Stimulated activated CD8-positive, alpha-beta memory T cell treated with anti-CD3 and anti-CD28 coated beads, Interleukin-2, amount 100 ng/mL, for 48 hours (primary cell): ENCODE measurements around the gene GNG4.
"Not testable (repeated sequence)": the region's sequence is repeated elsewhere in the genome, so short reads cannot be mapped to it uniquely, and the experiment has no call there.

ENCODE experiments used
- DNase-seq, 2 donors: peaks; one replicate each; pipeline ENCODE4 v3.0.0-alpha.2; 2020; ENCODE audit warnings: low read depth in 2 of 2

The GNG4 gene

DNA sequence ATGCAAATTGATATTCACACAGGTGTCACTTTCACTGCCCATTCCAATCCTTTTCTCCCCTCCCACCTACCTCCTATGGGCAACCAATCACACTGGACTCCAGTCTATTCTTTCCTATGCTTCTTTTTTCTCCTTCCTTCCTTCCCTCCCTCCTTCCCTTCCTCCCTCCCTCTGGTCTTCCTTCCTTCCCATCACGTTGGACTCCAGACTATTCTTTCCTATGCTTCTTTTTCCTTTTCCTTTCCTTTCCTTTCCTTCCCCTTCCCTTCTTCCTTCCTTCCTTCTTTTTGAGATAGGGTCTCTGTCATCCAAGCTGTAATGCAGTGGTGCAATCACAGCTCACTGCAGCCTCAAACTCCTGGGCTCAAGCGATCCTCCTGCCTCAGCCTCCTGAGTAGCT is 64.6 kb downstream of the GNG4 start:
- DNase-seq, result no peak

DNA sequence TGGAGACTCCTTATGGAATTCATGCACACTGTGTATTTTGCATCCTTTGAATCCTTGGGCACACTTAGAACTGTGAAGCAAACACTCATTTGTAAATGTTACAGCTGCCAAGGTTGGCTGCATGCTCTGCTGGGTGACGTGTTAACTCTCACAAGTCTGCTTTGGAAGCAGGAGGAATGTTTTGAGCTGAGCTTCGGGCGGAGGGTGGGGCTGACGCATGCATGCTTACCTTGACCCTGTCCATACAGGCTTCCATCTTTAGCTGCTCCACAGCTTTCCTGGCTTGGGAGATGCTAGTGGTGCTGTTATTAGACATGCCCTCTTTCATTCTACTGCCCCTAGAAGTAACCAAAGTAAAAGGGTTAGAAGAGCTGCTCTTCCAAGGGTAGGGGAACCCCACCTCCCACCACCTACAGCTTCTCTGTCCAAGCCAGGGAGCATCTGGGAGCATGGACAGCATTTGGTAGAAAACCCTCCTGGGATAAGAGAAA is 66.0 kb downstream of the GNG4 start:
- no peak for DNase-seq

DNA sequence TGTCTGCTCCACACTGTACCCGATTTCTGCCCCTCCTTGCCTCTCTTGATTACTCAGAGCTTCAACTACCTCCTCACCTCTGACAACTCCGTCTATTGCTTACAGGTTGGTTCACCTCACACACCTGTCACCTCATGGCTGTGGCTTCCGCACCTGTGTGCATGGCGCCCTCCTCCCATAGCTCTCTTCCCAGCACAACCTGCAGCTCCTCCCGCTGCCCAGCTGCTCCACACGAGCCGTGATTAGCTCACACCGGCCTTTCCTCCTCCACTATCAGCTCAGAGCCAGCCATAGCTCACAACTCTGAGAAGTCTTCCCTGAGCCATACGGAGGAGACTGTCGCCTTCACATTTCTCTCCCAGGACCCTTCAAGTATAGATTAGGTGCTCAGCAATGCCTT is 67.5 kb downstream of the GNG4 start:
- DNase-seq, result no peak

DNA sequence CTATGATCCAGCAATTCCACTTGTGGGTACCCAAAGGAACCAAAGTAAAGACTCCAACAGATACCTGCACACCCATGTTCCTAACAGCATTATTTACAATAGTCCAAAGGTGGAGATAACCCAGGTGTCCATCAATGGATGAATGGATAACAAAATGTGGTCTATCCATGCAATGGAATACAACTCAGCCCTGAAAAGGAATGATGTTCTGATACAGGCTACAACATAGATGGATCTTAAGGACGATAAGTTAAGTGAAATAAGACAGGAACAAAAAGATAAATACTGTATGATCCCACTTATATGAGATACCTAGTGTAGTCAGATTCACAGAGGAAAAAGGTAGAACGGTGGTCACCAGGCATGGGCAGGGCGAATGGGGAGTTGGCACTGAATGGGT is 69.7 kb downstream of the GNG4 start:
- DNase-seq, result no peak

GRCh38 chr1:235575597-235575996 is 74.0 kb downstream of the GNG4 start:
- DNase-seq, result no peak

- no peak for DNase-seq
Measured at GRCh38 chr1:235573880-235574279, 75.7 kb downstream of the GNG4 start.

GRCh38 chr1:235572971-235573370 is 76.6 kb downstream of the GNG4 start:
- DNase-seq, result not testable (repeated sequence)

GRCh38 chr1:235571482-235571881 is 78.1 kb downstream of the GNG4 start:
- no peak for DNase-seq

GRCh38 chr1:235567812-235568503 is 81.6 kb downstream of the GNG4 start:
- DNase-seq, result no peak

DNA sequence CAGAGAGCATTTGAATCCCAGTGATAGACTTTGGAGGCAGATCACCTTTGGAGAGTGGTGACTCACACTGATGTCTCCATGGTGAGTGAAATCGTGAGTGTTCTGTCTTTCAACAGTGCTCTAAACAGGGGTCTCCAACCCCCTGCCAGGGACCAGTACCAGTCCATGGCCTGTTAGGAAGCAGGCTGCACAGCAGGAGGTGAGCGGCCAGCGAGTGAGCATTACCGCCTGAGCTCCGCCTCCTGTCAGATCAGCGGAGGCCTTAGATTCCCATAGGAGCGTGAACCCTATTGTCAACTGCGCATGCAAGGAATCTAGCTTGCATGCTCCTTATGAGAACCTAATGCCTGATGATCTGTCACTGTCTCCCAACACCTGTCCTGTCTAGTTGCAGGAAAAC is 83.5 kb downstream of the GNG4 start:
- no peak for DNase-seq

DNA sequence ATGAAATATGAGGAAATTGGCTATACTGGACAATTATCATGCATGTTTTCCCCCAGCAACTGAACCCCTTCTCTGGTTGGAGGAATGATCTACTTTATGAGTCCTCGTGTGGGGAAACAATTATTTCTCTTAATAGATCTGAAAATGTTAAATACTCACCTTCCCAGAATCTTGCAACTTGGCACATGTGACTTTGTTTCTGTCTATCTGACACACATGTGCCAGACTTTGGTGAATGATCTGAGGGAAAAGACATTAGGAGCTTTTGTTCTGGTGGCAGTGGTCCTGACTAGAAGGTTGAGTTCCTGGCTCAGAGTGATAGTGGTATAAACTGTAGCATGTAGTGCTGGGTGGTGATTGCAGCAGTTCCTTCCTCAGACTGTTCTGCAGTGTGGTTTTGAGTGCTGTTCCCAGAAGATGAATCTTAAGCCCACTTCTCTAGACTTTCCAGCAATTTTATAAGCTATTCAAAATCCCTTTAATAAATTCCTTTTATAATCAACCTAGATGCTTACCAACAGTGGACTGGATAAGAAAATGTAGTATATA is 86.0 kb downstream of the GNG4 start:
- DNase-seq, result no peak

DNA sequence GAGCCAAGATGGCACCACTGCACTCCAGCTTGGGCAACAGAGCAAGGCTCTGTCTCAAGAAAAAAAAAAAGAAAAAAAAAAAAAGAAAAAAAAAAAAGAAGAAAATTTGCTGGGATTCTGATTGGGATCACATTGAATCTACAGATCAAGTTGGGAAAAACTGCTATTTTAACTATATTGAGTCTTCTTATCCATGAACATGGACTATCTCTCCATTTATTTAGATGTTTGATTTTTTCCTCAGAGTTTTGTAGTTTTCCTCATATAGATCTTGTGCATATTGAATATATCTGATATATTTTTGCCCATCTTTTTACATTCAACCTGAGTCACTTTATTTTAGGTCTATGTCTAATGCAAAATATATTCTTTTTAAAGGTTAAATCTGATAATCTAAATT is 87.0 kb downstream of the GNG4 start:
- DNase-seq, result no peak

- no peak for DNase-seq
Measured at GRCh38 chr1:235558621-235559169, 90.9 kb downstream of the GNG4 start.

DNA sequence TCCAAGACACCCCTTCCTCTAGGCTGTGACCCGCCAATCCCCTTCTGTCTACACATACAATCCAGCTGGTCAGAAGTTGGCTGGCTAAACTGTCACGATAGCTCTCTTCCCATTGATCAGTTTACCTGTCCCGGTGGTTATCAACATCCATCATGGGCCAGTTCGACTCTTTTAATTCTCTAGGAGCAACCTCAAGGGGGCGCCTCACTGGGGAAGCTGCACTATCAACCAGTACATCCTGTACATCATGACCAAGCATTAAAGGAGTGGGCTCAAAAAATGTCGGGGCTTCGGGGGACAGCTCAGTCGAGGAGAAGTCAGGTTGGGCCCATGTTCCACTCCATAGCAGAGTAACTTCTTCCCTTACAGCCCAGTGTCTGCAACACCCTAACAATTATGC is 92.1 kb downstream of the GNG4 start:
- DNase-seq, result peak in 1 of 2 donors; percentile 5

DNA sequence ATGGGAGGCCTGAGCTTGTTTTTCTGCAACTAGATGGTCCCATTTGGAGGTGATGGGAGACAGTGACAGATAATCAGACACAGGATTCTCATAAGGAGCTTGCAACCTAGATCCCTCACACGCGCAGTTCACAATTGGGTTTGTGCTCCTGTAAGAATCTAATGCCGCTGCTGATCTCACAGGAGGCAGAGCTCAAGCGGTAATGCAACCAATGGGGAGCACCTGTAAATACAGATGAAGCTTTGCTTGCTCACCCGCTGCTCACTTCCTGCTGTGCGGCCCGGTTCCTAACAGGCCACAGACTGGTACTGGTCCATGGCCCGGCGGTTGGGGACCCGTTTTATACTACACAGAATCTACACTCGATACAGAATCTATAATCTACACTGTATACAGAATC is 92.8 kb downstream of the GNG4 start:
- no peak for DNase-seq

DNA sequence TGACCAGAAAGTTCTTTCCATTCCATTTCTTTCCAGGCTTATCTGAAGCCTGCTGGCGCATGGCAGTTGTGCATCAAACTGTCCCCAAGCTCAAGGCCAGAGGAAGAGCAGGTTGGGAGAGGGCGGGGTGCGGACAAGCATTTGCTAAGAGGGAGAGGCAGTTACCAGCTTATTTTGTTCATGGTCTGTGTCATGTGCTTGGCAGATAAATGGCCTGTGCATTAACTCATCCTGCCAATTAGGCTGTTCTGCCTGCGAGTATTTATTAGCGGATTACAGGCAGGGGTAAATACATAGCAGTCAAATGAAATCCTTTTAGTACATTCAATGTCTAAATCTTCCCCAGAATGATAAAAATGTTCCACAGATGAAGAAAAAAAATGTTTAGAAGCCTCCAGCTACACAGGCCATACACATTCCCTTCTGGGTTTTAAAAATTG is 96.5 kb downstream of the GNG4 start:
- no peak for DNase-seq

DNA sequence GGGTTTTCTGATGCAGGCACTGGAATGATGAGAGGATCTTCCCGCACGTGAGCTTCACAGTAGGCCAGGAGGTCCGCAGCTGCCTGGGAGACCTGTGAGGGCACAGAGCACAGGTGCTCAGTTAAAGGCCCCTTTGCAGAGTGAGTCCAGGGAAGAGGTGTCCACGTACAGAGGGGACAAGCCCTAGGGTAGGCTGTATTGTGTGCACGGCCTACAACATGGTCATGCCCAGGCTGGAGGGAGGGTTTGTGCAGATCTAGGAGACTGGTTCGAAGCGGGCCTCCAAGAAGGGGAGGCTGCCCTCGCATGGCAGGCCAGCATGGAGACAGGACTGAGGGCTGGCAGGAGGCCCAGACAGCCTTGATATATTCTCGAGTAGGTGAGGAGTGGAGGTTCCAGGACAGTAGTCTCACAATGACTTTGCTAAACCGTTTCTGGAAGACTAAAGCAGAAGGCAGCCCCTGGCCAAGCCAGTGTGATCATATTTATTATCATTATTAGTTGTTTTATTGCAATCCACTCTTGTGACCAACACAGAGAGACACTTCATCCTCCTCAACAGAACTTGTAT is 97.4 kb downstream of the GNG4 start:
- DNase-seq, result no peak

GRCh38 chr1:235549351-235550139 is 100.0 kb downstream of the GNG4 start:
- no peak for DNase-seq

DNA sequence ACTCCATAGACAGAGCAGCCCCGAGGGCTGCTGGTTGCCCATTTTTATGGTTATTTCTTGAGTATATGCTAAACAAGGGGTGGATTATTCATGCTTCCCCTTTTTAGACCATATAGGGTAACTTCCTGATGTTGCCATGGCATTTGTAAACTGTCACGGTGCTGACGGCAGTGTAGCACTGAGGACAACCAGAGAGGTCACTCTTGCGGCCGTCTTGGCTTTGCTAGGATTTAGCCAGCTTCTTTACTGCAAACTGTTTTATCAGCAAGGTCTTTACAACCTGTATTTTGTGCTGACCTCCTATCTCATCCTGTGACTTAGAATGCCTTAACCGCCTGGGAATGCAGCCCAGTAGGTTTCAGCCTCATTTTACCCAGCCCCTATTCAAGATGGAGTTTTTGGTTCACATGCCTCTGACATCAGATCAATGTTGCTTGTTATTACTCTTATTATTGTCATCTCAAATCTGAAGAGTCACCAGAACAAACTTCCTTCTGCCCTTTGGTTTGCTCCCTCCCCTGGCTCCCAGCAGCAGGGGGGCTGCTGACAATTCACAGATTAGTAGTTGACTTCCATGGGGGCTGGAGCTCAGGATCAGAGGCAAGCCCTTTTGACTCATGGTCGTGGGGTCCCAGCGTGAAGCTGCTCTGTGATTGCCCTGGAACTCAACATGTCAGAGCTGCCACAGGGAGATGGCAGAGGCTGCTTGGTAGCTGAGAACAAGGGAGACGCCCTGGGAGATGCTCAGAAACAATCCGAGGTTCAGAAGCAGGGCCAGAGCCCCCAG is 103.0 kb downstream of the GNG4 start:
- DNase-seq, result not testable (repeated sequence)

DNA sequence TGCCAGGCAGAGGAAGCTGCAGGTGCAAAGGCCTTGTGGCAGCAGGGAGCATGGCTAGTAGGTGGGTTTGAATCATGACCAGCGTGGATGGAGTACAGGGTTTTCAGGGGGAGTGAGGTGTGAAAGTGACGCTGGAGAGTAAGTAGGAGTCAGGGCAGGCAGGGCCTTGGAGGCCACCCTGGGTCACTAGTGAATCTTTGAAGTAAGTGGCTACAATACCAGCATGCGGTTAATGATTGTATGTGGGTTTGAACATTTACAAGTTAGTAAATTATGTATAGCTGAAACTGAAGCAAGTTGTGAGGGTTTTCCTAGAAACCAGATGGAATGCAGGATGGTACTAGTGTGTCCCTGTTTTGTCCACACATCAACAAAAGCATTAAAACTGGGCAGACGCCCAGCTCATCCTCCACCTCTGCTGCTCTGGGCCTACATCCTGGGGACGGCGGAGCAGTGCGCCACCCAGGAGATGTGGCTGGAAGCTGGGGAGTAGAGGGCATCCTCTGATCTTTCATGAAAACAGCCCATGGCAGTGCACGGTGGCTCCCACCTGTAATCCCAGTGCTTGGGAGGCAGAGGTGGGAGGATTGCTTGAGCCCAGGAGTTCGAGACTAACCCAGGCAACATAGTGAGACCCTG is 104.2 kb downstream of the GNG4 start:
- DNase-seq, result no peak

GRCh38 chr1:235542845-235543244 is 106.7 kb downstream of the GNG4 start:
- not testable (repeated sequence) for DNase-seq
